SK-N-SH (cell line): Measurements from ENCODE around the gene PRPF6.

Experiments used
- MXI1 ChIP-seq: IDR thresholded peaks from 2 replicates; pipeline ENCODE4 v1.6.1; 2012; ENCODE audit warnings: mild to moderate bottlenecking, low read depth, low read length, improper control_type of control experiment
- SMC3 ChIP-seq: IDR thresholded peaks from 2 replicates; pipeline ENCODE4 v1.6.1; 2012; ENCODE audit warnings: low read depth, low read length, improper control_type of control experiment
- TF ChIP-seq, protein P1 (sequence below): fragments of 200-600 bp; sonication (generic); IDR thresholded peaks from 2 replicates; pipeline ENCODE4 v1.6.1; 2017; ENCODE audit warnings: antibody characterized with exemption, mild to moderate bottlenecking, moderate library complexity

DNA sequence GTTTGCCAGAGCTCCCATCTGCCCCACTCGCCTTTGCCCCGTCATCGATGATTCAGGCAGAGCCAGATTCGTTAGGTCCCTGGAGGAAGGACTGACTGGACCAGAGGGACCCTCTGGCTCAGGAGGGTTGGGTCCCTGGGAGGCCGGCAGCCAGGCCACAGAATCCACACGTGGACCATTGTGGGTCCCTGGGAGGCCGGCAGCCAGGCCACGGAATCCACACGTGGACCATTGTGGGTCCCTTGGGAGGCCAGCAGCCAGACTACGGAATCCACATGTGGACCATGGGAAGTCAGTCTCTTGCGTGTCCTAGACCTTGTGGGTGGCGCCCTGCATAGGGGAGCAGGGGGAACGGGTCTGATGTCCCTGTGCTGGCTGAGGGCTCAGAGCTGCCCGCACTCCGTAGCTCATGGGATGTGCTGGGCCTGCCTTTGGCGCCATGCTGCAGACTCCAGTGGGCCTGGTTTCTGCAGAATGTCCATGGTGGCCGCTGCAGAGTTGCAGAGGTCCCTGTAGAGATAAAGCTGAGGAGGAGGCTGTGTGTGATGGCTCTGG lies 48.2 kb upstream of the PRPF6 start:
- TF ChIP-seq, protein P1, sequence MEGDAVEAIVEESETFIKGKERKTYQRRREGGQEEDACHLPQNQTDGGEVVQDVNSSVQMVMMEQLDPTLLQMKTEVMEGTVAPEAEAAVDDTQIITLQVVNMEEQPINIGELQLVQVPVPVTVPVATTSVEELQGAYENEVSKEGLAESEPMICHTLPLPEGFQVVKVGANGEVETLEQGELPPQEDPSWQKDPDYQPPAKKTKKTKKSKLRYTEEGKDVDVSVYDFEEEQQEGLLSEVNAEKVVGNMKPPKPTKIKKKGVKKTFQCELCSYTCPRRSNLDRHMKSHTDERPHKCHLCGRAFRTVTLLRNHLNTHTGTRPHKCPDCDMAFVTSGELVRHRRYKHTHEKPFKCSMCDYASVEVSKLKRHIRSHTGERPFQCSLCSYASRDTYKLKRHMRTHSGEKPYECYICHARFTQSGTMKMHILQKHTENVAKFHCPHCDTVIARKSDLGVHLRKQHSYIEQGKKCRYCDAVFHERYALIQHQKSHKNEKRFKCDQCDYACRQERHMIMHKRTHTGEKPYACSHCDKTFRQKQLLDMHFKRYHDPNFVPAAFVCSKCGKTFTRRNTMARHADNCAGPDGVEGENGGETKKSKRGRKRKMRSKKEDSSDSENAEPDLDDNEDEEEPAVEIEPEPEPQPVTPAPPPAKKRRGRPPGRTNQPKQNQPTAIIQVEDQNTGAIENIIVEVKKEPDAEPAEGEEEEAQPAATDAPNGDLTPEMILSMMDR: no peak
- TF ChIP-seq SMC3 (no peak), MXI1 (no peak)
